Measurements from ENCODE around the gene PALLD. TPM values are rescaled to one million over a fixed set of nuclear protein-coding genes. Genes with fewer than 3 reads are reported as not detected.

Gene PALLD
- total RNA-seq, 2 experiments from 2014 or later = 2.4 to 2.8 TPM

- Mint-ChIP-seq H3K4me3 (no peak overlapping the region), H3K9me3 (no peaks in the 10 kb centered on the region)
Observed at GRCh38 chr4:168743601-168744000, 246.7 kb downstream of the PALLD start.

GRCh38 chr4:168744021-168744420, 247.2 kb downstream of the PALLD start:
- H3K27ac Mint-ChIP-seq = no peak overlapping the region
- H3K4me1 Mint-ChIP-seq = no peaks in the 10 kb centered on the region
- no peaks in the 10 kb centered on the region for H3K36me3 Mint-ChIP-seq (ENCODE audit: low read depth)
- no peaks in the 10 kb centered on the region for H3K9me3 Mint-ChIP-seq
- ChIA-PET CTCF (interaction anchor here (0.6 kb wide), 1 partner anchor 40 kb away, joined by 3 read pairs; no protein-coding TSS in a partner anchor), POLR2A (no interaction called here)
- no peak overlapping the region for H3K4me3 Mint-ChIP-seq
- H3K27me3 Mint-ChIP-seq = peaks cover 23% of the 10 kb centered on the region
- no peak for DNase-seq

More at GRCh38 chr4:168743601-168744000, 246.7 kb downstream of the PALLD start:
- H3K27ac Mint-ChIP-seq = no peak overlapping the region
- ChIA-PET POLR2A (no interaction called here), CTCF (no interaction called here)
- peaks cover 23% of the 10 kb centered on the region for H3K27me3 Mint-ChIP-seq
- H3K4me1 Mint-ChIP-seq = no peaks in the 10 kb centered on the region
- no peaks in the 10 kb centered on the region for H3K36me3 Mint-ChIP-seq (ENCODE audit: low read depth)
- no peak for DNase-seq

- CTCF ChIA-PET = interaction anchor here (1.2 kb wide), 1 partner anchor 23 kb away, joined by 3 read pairs; no protein-coding TSS in a partner anchor
- no peak for DNase-seq
- no peaks in the 10 kb centered on the region for H3K9me3 Mint-ChIP-seq
- H3K4me3 Mint-ChIP-seq = no peak overlapping the region
- no peaks in the 10 kb centered on the region for H3K36me3 Mint-ChIP-seq (ENCODE audit: low read depth)
- H3K27me3 Mint-ChIP-seq = peaks cover 10% of the 10 kb centered on the region
- no peaks in the 10 kb centered on the region for H3K4me1 Mint-ChIP-seq
- POLR2A ChIA-PET = no interaction called here
- H3K27ac Mint-ChIP-seq = no peak overlapping the region
Observed at GRCh38 chr4:168748807-168749206, 252.0 kb downstream of the PALLD start.

DNA sequence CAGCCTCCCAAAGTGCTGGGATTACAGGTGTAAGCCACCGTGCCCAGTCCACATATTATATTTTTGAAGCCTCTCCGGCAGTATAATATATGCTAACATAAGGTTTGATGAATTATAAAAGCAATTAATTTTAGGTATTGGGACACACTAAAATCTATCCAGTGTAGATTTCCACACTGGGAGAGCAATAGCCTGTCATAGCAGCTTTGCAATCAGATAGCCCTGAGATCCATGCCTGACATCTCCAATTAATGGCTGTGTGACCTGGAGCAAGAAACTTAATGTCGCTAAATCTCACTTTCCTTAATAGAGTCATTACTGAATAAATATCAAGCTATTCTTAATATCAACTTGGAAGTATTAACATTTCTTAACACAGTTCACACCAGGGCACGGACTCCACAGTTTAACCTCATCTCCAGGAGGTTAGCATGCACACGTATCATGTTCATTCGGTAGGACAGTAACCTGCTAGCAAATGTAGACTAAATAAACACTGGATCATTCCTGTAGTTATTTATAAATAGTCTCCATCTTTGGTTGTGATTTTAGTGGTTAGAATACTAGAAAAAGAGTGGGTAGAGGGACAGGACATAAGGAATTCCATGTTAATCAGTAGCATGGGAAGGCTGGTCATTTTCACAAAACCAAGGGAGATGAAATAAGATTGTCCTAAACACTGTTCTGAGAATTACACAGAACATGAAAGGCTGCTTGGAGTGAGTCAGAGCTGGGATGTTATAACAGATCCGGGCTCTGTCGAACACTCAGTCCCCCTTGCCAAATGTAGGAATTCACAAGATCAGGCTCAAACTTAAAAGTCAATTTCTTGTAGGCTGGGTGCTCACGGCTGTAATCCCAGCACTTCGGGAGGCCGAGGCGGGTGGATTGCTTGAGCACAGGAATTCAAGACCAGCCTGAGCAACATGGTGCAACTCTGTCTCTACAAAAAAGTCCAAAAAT, 254.7 kb downstream of the PALLD start:
- Mint-ChIP-seq H3K36me3 (ENCODE audit: low read depth) (no peaks in the 10 kb centered on the region), H3K27me3 (peaks cover 4% of the 10 kb centered on the region), H3K27ac (no peak overlapping the region), H3K4me1 (peaks cover 5% of the 10 kb centered on the region), H3K9me3 (no peaks in the 10 kb centered on the region), H3K4me3 (no peak overlapping the region)
- POLR2A ChIA-PET = no interaction called here
- CTCF ChIA-PET = interaction anchor here (0.7 kb wide), 1 partner anchor 92 kb away, joined by 3 read pairs; no protein-coding TSS in a partner anchor
- DNase-seq = no peak

DNA sequence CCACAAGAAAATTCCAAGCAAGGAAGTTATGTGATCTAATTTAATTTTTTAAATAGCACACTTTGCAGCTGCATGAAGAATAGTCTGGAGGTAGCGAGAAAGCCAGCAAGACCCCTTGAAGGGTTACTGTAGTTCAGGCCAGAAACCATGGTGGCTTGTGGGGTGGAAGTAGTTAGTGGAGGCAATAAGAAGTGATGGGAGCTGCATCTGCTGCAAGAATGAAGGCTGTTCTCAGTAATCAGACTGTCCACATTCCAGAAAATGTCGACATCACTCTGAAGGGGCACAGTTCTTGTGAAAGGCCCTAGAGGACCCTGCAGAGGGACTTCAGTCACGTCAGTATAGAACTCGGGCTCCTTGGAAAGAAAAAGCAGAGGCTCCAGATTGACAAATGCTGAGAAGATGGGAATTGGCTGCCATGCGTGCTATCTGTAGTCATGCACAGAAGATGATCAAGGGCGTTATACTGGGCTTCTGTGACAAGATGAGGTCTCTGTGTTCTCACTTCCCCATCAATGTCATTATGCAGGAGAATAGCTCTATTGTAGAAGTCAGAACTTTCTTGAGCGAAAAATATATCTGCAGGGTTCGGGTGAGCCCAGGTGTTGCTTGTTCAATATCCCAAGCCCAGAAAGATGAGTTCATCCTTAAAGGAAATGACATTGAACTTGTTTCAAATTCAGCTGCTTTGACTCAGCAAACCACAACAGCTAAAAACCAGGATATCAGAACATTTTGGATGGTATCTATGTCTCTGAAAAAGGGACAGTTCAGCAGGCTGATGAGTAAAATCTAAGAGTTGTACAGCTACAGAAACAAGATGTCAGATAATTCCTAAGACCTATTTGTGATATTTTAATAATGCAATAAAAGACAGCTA, 259.0 kb downstream of the PALLD start:
- ChIA-PET POLR2A (no interaction called here), CTCF (interaction anchor here (2.1 kb wide), 1 partner anchor 9 kb away, joined by 4 read pairs; no protein-coding TSS in a partner anchor)
- Mint-ChIP-seq H3K27ac (no peak overlapping the region), H3K36me3 (ENCODE audit: low read depth) (no peaks in the 10 kb centered on the region), H3K9me3 (no peaks in the 10 kb centered on the region), H3K27me3 (peaks cover 2% of the 10 kb centered on the region), H3K4me1 (peaks cover 23% of the 10 kb centered on the region), H3K4me3 (no peak overlapping the region)
- no peak for DNase-seq

- Mint-ChIP-seq H3K9me3 (no peaks in the 10 kb centered on the region), H3K4me1 (peaks cover 23% of the 10 kb centered on the region), H3K27ac (no peak overlapping the region), H3K36me3 (ENCODE audit: low read depth) (no peaks in the 10 kb centered on the region), H3K27me3 (no peaks in the 10 kb centered on the region), H3K4me3 (no peak overlapping the region)
- ChIA-PET CTCF (interaction anchor here (2.1 kb wide), 1 partner anchor 11 kb away, joined by 4 read pairs; no protein-coding TSS in a partner anchor), POLR2A (no interaction called here)
- no peak for DNase-seq
Observed at GRCh38 chr4:168757500-168757899, 260.6 kb downstream of the PALLD start.

- POLR2A ChIA-PET = no interaction called here
- no peak overlapping the region for H3K4me3 Mint-ChIP-seq
- CTCF ChIA-PET = no interaction called here
- H3K27me3 Mint-ChIP-seq = no peaks in the 10 kb centered on the region
- H3K36me3 Mint-ChIP-seq (ENCODE audit: low read depth) = no peaks in the 10 kb centered on the region
- H3K9me3 Mint-ChIP-seq = no peaks in the 10 kb centered on the region
- peak overlapping the region; percentile 4 for H3K27ac Mint-ChIP-seq
- DNase-seq = no peak
- H3K4me1 Mint-ChIP-seq = peaks cover 23% of the 10 kb centered on the region
Observed at GRCh38 chr4:168758351-168758876, 261.6 kb downstream of the PALLD start.

- DNase-seq = no peak
- CTCF ChIA-PET = no interaction called here
- no peak overlapping the region for H3K27ac Mint-ChIP-seq
- H3K36me3 Mint-ChIP-seq (ENCODE audit: low read depth) = no peaks in the 10 kb centered on the region
- H3K9me3 Mint-ChIP-seq = no peaks in the 10 kb centered on the region
- peaks cover 23% of the 10 kb centered on the region for H3K4me1 Mint-ChIP-seq
- POLR2A ChIA-PET = no interaction called here
- H3K4me3 Mint-ChIP-seq = no peak overlapping the region
- H3K27me3 Mint-ChIP-seq = no peaks in the 10 kb centered on the region
Observed at GRCh38 chr4:168759321-168759720, 262.5 kb downstream of the PALLD start.

DNA sequence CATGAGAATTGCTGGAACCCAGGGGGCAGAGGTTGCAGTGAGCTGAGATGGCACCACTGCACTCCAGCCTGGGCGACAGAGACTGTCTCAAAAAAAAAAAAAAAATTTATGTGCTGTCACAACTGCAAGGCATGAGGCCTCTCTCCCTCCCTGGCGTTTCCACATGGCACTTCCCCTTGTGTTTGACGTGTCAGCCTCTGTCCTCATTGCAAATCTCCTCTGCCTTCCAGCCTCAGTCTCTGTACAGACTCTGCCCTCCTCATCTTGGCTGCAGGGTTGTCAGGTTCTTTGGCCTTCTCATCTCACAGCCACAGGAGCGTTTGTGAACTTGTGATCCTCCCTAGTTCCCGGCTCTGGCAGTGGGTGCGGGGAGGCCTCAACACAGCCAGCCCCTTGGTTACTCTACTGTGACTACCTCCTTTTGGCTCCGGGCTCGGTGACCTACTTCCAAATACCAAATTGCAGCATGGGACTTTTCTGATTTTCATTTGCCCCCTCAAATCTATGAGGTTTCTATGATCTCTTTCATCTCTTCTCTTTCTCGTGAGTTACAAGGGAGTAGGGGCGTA, 263.2 kb downstream of the PALLD start:
- POLR2A ChIA-PET = no interaction called here
- no peaks in the 10 kb centered on the region for H3K9me3 Mint-ChIP-seq
- CTCF ChIA-PET = no interaction called here
- H3K27me3 Mint-ChIP-seq = peaks cover 4% of the 10 kb centered on the region
- no peak overlapping the region for H3K27ac Mint-ChIP-seq
- DNase-seq = no peak
- peaks cover 23% of the 10 kb centered on the region for H3K4me1 Mint-ChIP-seq
- no peak overlapping the region for H3K4me3 Mint-ChIP-seq
- no peaks in the 10 kb centered on the region for H3K36me3 Mint-ChIP-seq (ENCODE audit: low read depth)

DNA sequence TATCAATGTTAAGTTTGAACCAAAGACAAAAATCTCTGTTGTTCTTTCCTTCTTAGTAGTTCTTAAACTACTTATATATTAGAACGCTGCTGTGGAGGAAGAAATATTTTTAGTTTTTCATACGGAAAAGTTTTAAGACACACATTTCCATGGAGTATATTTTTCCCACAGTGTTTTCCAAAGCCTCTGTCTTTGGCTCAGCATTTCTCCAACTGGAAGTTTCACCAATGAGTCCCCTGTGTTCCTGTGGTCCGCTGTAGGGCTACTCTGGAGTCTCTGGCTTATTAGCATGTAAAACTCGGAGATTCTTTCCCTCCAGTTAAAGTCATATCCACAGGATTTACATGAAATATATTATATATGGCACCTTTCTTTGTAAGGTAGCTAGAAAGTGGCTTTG, 264.2 kb downstream of the PALLD start:
- no peak for DNase-seq
- Mint-ChIP-seq H3K27me3 (peaks cover 10% of the 10 kb centered on the region), H3K4me1 (peaks cover 22% of the 10 kb centered on the region), H3K27ac (no peak overlapping the region), H3K4me3 (no peak overlapping the region), H3K9me3 (no peaks in the 10 kb centered on the region), H3K36me3 (ENCODE audit: low read depth) (no peaks in the 10 kb centered on the region)
- POLR2A ChIA-PET = no interaction called here
- CTCF ChIA-PET = interaction anchor here (0.6 kb wide), 1 partner anchor 165 kb away, joined by 4 read pairs; no protein-coding TSS in a partner anchor

DNA sequence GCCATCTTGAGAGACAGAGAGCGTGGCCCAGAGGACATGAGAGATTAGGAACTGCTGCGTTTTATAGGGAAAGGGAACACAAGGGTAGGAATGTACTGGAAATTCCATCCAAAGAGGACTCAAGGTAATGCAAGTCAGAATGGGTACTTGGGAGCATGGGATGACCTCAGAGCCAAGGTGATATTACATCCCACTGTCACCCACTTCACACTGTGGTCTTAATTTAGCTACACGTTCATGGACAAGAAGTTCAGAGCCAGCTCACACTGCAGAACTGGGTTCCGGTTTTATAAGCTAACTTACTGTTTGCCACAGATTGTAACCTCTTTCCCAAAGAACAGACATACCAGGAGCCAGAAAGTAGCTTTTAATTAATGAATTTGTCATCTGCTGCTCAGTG, 268.5 kb downstream of the PALLD start:
- DNase-seq = no peak
- H3K4me1 Mint-ChIP-seq = peaks cover 2% of the 10 kb centered on the region
- H3K4me3 Mint-ChIP-seq = no peak overlapping the region
- H3K9me3 Mint-ChIP-seq = no peaks in the 10 kb centered on the region
- ChIA-PET POLR2A (no interaction called here), CTCF (no interaction called here)
- peaks cover 12% of the 10 kb centered on the region for H3K27me3 Mint-ChIP-seq
- no peak overlapping the region for H3K27ac Mint-ChIP-seq
- no peaks in the 10 kb centered on the region for H3K36me3 Mint-ChIP-seq (ENCODE audit: low read depth)

GRCh38 chr4:168765726-168766125, 268.9 kb downstream of the PALLD start:
- Mint-ChIP-seq H3K36me3 (ENCODE audit: low read depth) (no peaks in the 10 kb centered on the region), H3K9me3 (no peaks in the 10 kb centered on the region), H3K27ac (no peak overlapping the region), H3K27me3 (peaks cover 14% of the 10 kb centered on the region), H3K4me3 (no peak overlapping the region), H3K4me1 (no peaks in the 10 kb centered on the region)
- ChIA-PET POLR2A (no interaction called here), CTCF (no interaction called here)
- DNase-seq = no peak

All from activated CD4-positive, alpha-beta T cell treated with anti-CD3 and anti-CD28 coated beads, Interleukin-2, amount 10 ng/mL, durations not matched to agents 7 days and 5 days (primary cell).